ENCODE data around the gene CAPN2. TPM values are rescaled to one million over a fixed set of nuclear protein-coding genes. Genes with fewer than 3 reads are reported as not detected.

Gene CAPN2
- total and polyA plus RNA-seq, 2 experiments from 2014 or later, result 8.4 to 17.8 TPM

DNA sequence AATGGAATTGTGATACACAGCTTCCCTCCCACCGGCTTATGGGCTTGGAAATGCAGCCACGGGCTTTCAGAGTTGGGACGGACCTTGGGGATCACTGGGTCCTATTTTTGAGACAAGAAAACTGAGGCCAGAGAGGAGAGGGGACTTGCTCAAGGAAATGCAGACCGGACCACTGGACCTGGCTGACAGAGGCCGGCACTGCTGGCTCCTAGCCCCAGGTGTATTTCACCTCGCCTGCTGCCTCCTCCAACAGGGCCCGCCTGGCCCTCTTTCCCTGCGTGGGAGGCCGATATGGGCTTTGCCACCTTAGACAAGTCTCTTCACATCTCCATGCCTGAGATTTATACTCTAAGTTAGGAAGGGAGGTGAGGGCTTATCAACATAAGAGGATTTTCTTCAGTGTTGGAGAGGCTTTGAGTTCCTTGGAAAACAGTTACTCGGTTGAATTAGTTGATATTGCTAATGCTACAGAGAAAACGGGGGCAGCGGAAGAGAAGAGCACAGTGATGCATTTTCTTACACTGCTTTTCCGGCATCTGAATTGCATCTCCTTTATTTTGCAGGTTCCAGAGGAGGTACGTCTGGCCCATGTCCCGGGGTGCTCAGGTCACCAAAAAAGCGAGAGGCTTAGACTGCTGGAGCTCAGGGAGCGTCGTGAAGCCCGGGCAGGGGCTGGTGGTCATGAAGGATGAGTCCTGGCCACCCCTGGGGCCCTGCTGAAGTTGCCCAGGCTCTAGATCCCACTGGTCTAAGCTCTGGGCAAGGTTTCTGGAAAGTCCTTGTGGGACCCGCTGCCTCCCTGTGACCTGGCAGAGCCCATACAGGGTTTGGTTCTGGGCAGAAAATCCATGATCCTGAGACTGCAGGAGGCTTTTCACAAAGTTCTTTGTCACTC, 44.7 kb downstream of the CAPN2 start:
- no peaks in the 10 kb centered on the region for H3K36me3 ChIP-seq (ENCODE audit: insufficient read depth)
- H3K4me2 ChIP-seq, result no peak overlapping the region
- H3K27ac ChIP-seq (ENCODE audit: low read depth), result no peak overlapping the region
- H3K79me2 ChIP-seq (replicated peaks; ENCODE audit: insufficient read depth), result no peaks in the 10 kb centered on the region
- H3K4me1 Mint-ChIP-seq, result peaks cover 16% of the 10 kb centered on the region
- H3F3A ChIP-seq (replicated peaks; ENCODE audit: low read depth), result no peaks in the 10 kb centered on the region
- no peak for TF ChIP-seq CREB1 (CRISPR knock-in tag; IDR thresholded peaks at IDR 0.05; ENCODE audit: low read depth)
- no peaks in the 10 kb centered on the region for H4K20me1 ChIP-seq (replicated peaks; ENCODE audit: insufficient read depth)
- peaks cover 2% of the 10 kb centered on the region; the same call in 1 of the 2 replicates for H3K9me2 ChIP-seq (ENCODE audit: insufficient read depth)
- no peaks in the 10 kb centered on the region; the same call in 2 of the 3 replicates for H3K9me3 Mint-ChIP-seq
- ATAC-seq, result no peak
- H3K27ac Mint-ChIP-seq, result 0 out of 2 replicates have a peak overlapping the region, but pooled peaks have one; percentile 27
- peaks cover 8% of the 10 kb centered on the region for H3K27me3 Mint-ChIP-seq (ENCODE audit: insufficient read depth, low read depth, poor library complexity)
- no peak overlapping the region for H2AFZ ChIP-seq
- no peak overlapping the region for H3K4me3 ChIP-seq
- no peak overlapping the region for H3K4me3 Mint-ChIP-seq
- peaks cover 15% of the 10 kb centered on the region; the same call in 2 of the 3 replicates for H3K36me3 Mint-ChIP-seq (ENCODE audit: low read depth)
- H3K4me1 ChIP-seq (ENCODE audit: insufficient read depth), result peaks cover 11% of the 10 kb centered on the region
- no peak for DNase-seq (ENCODE audit: low spot score)
- H3K27me3 ChIP-seq (ENCODE audit: insufficient read depth), result no peaks in the 10 kb centered on the region

- Mint-ChIP-seq H3K36me3 (ENCODE audit: low read depth) (peaks cover 5% of the 10 kb centered on the region), H3K4me1 (peaks cover 3% of the 10 kb centered on the region; the same call in 1 of the 3 replicates)
These were observed 46.4 kb downstream of the CAPN2 start for GRCh38 chr1:223758734-223759133.

More at GRCh38 chr1:223758734-223759133, 46.4 kb downstream of the CAPN2 start:
- no peak for DNase-seq (ENCODE audit: low spot score)
- Mint-ChIP-seq H3K9me3 (no peaks in the 10 kb centered on the region; the same call in 2 of the 3 replicates), H3K4me3 (no peak overlapping the region), H3K27me3 (ENCODE audit: insufficient read depth, low read depth, poor library complexity) (peaks cover 11% of the 10 kb centered on the region), H3K27ac (no peak overlapping the region)
- TF ChIP-seq, protein P1, sequence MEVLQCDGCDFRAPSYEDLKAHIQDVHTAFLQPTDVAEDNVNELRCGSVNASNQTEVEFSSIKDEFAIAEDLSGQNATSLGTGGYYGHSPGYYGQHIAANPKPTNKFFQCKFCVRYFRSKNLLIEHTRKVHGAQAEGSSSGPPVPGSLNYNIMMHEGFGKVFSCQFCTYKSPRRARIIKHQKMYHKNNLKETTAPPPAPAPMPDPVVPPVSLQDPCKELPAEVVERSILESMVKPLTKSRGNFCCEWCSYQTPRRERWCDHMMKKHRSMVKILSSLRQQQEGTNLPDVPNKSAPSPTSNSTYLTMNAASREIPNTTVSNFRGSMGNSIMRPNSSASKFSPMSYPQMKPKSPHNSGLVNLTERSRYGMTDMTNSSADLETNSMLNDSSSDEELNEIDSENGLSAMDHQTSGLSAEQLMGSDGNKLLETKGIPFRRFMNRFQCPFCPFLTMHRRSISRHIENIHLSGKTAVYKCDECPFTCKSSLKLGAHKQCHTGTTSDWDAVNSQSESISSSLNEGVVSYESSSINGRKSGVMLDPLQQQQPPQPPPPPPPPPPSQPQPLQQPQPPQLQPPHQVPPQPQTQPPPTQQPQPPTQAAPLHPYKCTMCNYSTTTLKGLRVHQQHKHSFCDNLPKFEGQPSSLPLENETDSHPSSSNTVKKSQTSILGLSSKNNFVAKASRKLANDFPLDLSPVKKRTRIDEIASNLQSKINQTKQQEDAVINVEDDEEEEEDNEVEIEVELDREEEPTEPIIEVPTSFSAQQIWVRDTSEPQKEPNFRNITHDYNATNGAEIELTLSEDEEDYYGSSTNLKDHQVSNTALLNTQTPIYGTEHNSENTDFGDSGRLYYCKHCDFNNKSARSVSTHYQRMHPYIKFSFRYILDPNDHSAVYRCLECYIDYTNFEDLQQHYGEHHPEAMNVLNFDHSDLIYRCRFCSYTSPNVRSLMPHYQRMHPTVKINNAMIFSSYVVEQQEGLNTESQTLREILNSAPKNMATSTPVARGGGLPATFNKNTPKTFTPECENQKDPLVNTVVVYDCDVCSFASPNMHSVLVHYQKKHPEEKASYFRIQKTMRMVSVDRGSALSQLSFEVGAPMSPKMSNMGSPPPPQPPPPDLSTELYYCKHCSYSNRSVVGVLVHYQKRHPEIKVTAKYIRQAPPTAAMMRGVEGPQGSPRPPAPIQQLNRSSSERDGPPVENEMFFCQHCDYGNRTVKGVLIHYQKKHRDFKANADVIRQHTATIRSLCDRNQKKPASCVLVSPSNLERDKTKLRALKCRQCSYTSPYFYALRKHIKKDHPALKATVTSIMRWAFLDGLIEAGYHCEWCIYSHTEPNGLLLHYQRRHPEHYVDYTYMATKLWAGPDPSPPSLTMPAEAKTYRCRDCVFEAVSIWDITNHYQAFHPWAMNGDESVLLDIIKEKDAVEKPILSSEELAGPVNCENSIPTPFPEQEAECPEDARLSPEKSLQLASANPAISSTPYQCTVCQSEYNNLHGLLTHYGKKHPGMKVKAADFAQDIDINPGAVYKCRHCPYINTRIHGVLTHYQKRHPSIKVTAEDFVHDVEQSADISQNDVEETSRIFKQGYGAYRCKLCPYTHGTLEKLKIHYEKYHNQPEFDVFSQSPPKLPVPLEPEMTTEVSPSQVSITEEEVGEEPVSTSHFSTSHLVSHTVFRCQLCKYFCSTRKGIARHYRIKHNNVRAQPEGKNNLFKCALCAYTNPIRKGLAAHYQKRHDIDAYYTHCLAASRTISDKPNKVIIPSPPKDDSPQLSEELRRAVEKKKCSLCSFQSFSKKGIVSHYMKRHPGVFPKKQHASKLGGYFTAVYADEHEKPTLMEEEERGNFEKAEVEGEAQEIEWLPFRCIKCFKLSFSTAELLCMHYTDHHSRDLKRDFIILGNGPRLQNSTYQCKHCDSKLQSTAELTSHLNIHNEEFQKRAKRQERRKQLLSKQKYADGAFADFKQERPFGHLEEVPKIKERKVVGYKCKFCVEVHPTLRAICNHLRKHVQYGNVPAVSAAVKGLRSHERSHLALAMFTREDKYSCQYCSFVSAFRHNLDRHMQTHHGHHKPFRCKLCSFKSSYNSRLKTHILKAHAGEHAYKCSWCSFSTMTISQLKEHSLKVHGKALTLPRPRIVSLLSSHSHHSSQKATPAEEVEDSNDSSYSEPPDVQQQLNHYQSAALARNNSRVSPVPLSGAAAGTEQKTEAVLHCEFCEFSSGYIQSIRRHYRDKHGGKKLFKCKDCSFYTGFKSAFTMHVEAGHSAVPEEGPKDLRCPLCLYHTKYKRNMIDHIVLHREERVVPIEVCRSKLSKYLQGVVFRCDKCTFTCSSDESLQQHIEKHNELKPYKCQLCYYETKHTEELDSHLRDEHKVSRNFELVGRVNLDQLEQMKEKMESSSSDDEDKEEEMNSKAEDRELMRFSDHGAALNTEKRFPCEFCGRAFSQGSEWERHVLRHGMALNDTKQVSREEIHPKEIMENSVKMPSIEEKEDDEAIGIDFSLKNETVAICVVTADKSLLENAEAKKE (CRISPR knock-in tag; IDR thresholded peaks at IDR 0.05), result no peak
- TF ChIP-seq ZNF114 (CRISPR knock-in tag; IDR thresholded peaks at IDR 0.05), result no peak
- TF ChIP-seq EZH2 (IDR thresholded peaks at IDR 0.05; ENCODE audit: low read depth, unreplicated experiment), result no peak
- TF ChIP-seq REST (IDR thresholded peaks at IDR 0.05; ENCODE audit: unreplicated experiment), result no peak
- no peak for TF ChIP-seq CREB1 (CRISPR knock-in tag; IDR thresholded peaks at IDR 0.05; ENCODE audit: low read depth)
- no peak for TF ChIP-seq ZNF331 (CRISPR knock-in tag; IDR thresholded peaks at IDR 0.05; ENCODE audit: low read depth)
- TF ChIP-seq, protein P2, sequence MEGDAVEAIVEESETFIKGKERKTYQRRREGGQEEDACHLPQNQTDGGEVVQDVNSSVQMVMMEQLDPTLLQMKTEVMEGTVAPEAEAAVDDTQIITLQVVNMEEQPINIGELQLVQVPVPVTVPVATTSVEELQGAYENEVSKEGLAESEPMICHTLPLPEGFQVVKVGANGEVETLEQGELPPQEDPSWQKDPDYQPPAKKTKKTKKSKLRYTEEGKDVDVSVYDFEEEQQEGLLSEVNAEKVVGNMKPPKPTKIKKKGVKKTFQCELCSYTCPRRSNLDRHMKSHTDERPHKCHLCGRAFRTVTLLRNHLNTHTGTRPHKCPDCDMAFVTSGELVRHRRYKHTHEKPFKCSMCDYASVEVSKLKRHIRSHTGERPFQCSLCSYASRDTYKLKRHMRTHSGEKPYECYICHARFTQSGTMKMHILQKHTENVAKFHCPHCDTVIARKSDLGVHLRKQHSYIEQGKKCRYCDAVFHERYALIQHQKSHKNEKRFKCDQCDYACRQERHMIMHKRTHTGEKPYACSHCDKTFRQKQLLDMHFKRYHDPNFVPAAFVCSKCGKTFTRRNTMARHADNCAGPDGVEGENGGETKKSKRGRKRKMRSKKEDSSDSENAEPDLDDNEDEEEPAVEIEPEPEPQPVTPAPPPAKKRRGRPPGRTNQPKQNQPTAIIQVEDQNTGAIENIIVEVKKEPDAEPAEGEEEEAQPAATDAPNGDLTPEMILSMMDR (conservative IDR thresholded peaks at IDR 0.05; ENCODE audit: low read depth in 2 of 2), result no peak
- no peak for TF ChIP-seq POLR2AphosphoS5 (IDR thresholded peaks at IDR 0.05; ENCODE audit: low read depth)
- H3K27ac ChIP-seq (ENCODE audit: low read depth), result no peak overlapping the region
- H3K4me2 ChIP-seq, result no peak overlapping the region
- no peak overlapping the region for H2AFZ ChIP-seq
- H3K9me2 ChIP-seq (ENCODE audit: insufficient read depth), result no peaks in the 10 kb centered on the region; the same call in 1 of the 2 replicates
- no peak for ATAC-seq
- H3F3A ChIP-seq (replicated peaks; ENCODE audit: low read depth), result no peaks in the 10 kb centered on the region
- H3K4me3 ChIP-seq, result no peak overlapping the region
- H3K27me3 ChIP-seq (ENCODE audit: insufficient read depth), result no peaks in the 10 kb centered on the region
- H3K4me1 ChIP-seq (ENCODE audit: insufficient read depth), result no peaks in the 10 kb centered on the region
- no peaks in the 10 kb centered on the region for H3K79me2 ChIP-seq (replicated peaks; ENCODE audit: insufficient read depth)
- H4K20me1 ChIP-seq (replicated peaks; ENCODE audit: insufficient read depth), result no peaks in the 10 kb centered on the region
- H3K36me3 ChIP-seq (ENCODE audit: insufficient read depth), result no peaks in the 10 kb centered on the region
